ENCODE measurements around the gene HRH4. TPM values are rescaled to one million over a fixed set of nuclear protein-coding genes. Genes with fewer than 3 reads are reported as not detected.

The HRH4 gene
- total RNA-seq, 1 donor from 2014 or later: 1.7 TPM

Other genes with a start within 250 kb of the HRH4 start
- gene OSBPL1A, start 62.8 kb upstream of the HRH4 start, total RNA-seq: 2.2 and 2.5 TPM in 2 replicates
- 9.5 and 11.8 TPM in 2 replicates for gene IMPACT, start 34.0 kb upstream of the HRH4 start, total RNA-seq